Measurements from ENCODE around the gene RNFT1.
"Not testable (repeated sequence)": the region's sequence is repeated elsewhere in the genome, so short reads cannot be mapped to it uniquely, and the experiment has no call there.

DNA sequence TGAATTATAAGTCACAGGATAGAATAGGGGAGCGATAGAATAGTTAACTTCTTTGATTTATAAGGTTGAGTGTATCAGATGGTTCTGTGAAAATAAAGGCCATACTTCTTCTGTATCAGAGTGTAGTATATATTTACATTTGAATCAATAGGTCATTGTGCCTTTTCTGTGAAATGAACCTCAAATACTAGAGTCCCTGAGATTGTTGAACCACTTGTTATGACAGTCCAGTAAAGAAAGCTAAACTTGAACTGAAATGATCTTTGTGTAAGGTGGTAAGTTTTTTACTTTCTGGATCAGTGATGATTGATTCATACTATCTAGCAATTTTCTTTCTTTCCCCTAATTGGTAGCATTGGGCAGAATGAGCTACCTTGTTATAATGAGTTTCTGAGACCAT is 31.2 kb downstream of the RNFT1 start:
- TF ChIP-seq, protein P1, sequence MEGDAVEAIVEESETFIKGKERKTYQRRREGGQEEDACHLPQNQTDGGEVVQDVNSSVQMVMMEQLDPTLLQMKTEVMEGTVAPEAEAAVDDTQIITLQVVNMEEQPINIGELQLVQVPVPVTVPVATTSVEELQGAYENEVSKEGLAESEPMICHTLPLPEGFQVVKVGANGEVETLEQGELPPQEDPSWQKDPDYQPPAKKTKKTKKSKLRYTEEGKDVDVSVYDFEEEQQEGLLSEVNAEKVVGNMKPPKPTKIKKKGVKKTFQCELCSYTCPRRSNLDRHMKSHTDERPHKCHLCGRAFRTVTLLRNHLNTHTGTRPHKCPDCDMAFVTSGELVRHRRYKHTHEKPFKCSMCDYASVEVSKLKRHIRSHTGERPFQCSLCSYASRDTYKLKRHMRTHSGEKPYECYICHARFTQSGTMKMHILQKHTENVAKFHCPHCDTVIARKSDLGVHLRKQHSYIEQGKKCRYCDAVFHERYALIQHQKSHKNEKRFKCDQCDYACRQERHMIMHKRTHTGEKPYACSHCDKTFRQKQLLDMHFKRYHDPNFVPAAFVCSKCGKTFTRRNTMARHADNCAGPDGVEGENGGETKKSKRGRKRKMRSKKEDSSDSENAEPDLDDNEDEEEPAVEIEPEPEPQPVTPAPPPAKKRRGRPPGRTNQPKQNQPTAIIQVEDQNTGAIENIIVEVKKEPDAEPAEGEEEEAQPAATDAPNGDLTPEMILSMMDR (IDR thresholded peaks at IDR 0.05): not testable (repeated sequence)
- TF ChIP-seq POLR2A (IDR thresholded peaks at IDR 0.05): not testable (repeated sequence)

Data from body of pancreas (tissue), 4 donors.